Activated T-helper 17 cell treated with anti-CD3 and anti-CD28 coated beads, Interleukin-2, amount 50 U/mL, for 72 hours (primary cell): ENCODE measurements around the gene PLEKHG3. TPM values are rescaled to one million over a fixed set of nuclear protein-coding genes. Genes with fewer than 3 reads are reported as not detected.

ENCODE experiments used
- ATAC-seq: fragments of 150-1000 bp; cut with Tn5 transposase; replicated peaks from 2 replicates; pipeline ENCODE4 v1.10.0; 2021; ENCODE audit warnings: mild to moderate bottlenecking, moderate library complexity
- H3K27ac Mint-ChIP-seq: one replicate; pipeline ENCODE4 v1.8.0; 2022; ENCODE audit warnings: mixed read lengths
- H3K27me3 Mint-ChIP-seq: one replicate; pipeline ENCODE4 v1.8.0; 2022; ENCODE audit warnings: mixed read lengths
- H3K36me3 Mint-ChIP-seq: one replicate; pipeline ENCODE4 v1.8.0; 2022; ENCODE audit warnings: low read depth, mild to moderate bottlenecking, mixed read lengths
- H3K4me1 Mint-ChIP-seq: one replicate; pipeline ENCODE4 v1.8.0; 2022; ENCODE audit warnings: mixed read lengths
- H3K4me3 Mint-ChIP-seq: one replicate; pipeline ENCODE4 v1.8.0; 2022; ENCODE audit warnings: mild to moderate bottlenecking, mixed read lengths
- H3K9me3 Mint-ChIP-seq: one replicate; pipeline ENCODE4 v1.8.0; 2022; ENCODE audit warnings: mixed read lengths
- total RNA-seq, 2 donors: library from RNA; stranded (reverse); gene quantifications; one replicate each; pipeline ENCODE4 v1.2.3, GENCODE V29; 2022

Gene PLEKHG3
- total RNA-seq, 2 donors from 2014 or later = 17.2 to 19.2 TPM

- H3K4me3 Mint-ChIP-seq = no peak overlapping the region
- no peaks in the 10 kb centered on the region for H3K9me3 Mint-ChIP-seq
- peaks cover 12% of the 10 kb centered on the region for H3K4me1 Mint-ChIP-seq
- H3K27me3 Mint-ChIP-seq = no peaks in the 10 kb centered on the region
- no peaks in the 10 kb centered on the region for H3K36me3 Mint-ChIP-seq
- no peak for ATAC-seq
- no peak overlapping the region for H3K27ac Mint-ChIP-seq
These were observed 10.4 kb upstream of the PLEKHG3 start for GRCh38 chr14:64693810-64694165.

GRCh38 chr14:64695071-64695470 is 9.2 kb upstream of the PLEKHG3 start:
- no peak for ATAC-seq
- Mint-ChIP-seq H3K27me3 (no peaks in the 10 kb centered on the region), H3K4me3 (no peak overlapping the region), H3K4me1 (peaks cover 7% of the 10 kb centered on the region), H3K36me3 (no peaks in the 10 kb centered on the region), H3K27ac (no peak overlapping the region), H3K9me3 (no peaks in the 10 kb centered on the region)

- ATAC-seq = no peak
- Mint-ChIP-seq H3K27me3 (no peaks in the 10 kb centered on the region), H3K4me1 (peaks cover 7% of the 10 kb centered on the region), H3K4me3 (no peak overlapping the region), H3K27ac (no peak overlapping the region), H3K36me3 (no peaks in the 10 kb centered on the region), H3K9me3 (no peaks in the 10 kb centered on the region)
These were observed 7.8 kb upstream of the PLEKHG3 start for GRCh38 chr14:64696355-64696857.

- Mint-ChIP-seq H3K27me3 (no peaks in the 10 kb centered on the region), H3K9me3 (no peaks in the 10 kb centered on the region), H3K4me3 (peak overlapping the region; percentile 49), H3K4me1 (peaks cover 23% of the 10 kb centered on the region), H3K27ac (peak overlapping the region; percentile 72), H3K36me3 (no peaks in the 10 kb centered on the region)
- ATAC-seq = peak; percentile 80
These were observed 5.3 kb upstream of the PLEKHG3 start for GRCh38 chr14:64698903-64699302.

GRCh38 chr14:64700290-64700689 is 3.9 kb upstream of the PLEKHG3 start:
- Mint-ChIP-seq H3K4me1 (peaks cover 23% of the 10 kb centered on the region), H3K36me3 (no peaks in the 10 kb centered on the region), H3K9me3 (no peaks in the 10 kb centered on the region), H3K27me3 (no peaks in the 10 kb centered on the region), H3K4me3 (no peak overlapping the region), H3K27ac (no peak overlapping the region)
- no peak for ATAC-seq

- H3K27me3 Mint-ChIP-seq = no peaks in the 10 kb centered on the region
- no peaks in the 10 kb centered on the region for H3K9me3 Mint-ChIP-seq
- no peak overlapping the region for H3K4me3 Mint-ChIP-seq
- no peak overlapping the region for H3K27ac Mint-ChIP-seq
- no peak for ATAC-seq
- no peaks in the 10 kb centered on the region for H3K36me3 Mint-ChIP-seq
- peaks cover 27% of the 10 kb centered on the region for H3K4me1 Mint-ChIP-seq
These were observed 3.3 kb upstream of the PLEKHG3 start for GRCh38 chr14:64700894-64701293.

GRCh38 chr14:64701660-64702059 is 2.6 kb upstream of the PLEKHG3 start:
- Mint-ChIP-seq H3K27ac (no peak overlapping the region), H3K27me3 (no peaks in the 10 kb centered on the region), H3K4me3 (no peak overlapping the region), H3K36me3 (no peaks in the 10 kb centered on the region), H3K9me3 (no peaks in the 10 kb centered on the region), H3K4me1 (peaks cover 30% of the 10 kb centered on the region)
- no peak for ATAC-seq

- Mint-ChIP-seq H3K27ac (peak overlapping the region; percentile 18), H3K36me3 (no peaks in the 10 kb centered on the region), H3K4me1 (peaks cover 39% of the 10 kb centered on the region), H3K27me3 (no peaks in the 10 kb centered on the region), H3K9me3 (no peaks in the 10 kb centered on the region), H3K4me3 (peak overlapping the region; percentile 85)
- no peak for ATAC-seq
These were observed 1.5 kb upstream of the PLEKHG3 start for GRCh38 chr14:64702493-64703394.

GRCh38 chr14:64703395-64704142 is 655 bp upstream of the PLEKHG3 start:
- Mint-ChIP-seq H3K4me1 (peaks cover 42% of the 10 kb centered on the region), H3K27ac (peak overlapping the region; percentile 18), H3K4me3 (peak overlapping the region; percentile 85), H3K9me3 (no peaks in the 10 kb centered on the region), H3K27me3 (no peaks in the 10 kb centered on the region), H3K36me3 (no peaks in the 10 kb centered on the region)
- no peak for ATAC-seq

GRCh38 chr14:64704743-64705380 is 638 bp downstream of the PLEKHG3 start:
- H3K4me3 Mint-ChIP-seq = peak overlapping the region; percentile 85
- no peaks in the 10 kb centered on the region for H3K9me3 Mint-ChIP-seq
- H3K4me1 Mint-ChIP-seq = peaks cover 47% of the 10 kb centered on the region
- peak overlapping the region; percentile 72 for H3K27ac Mint-ChIP-seq
- no peaks in the 10 kb centered on the region for H3K36me3 Mint-ChIP-seq
- peak; percentile 14 for ATAC-seq
- H3K27me3 Mint-ChIP-seq = no peaks in the 10 kb centered on the region

GRCh38 chr14:64705381-64706118 is 1.3 kb downstream of the PLEKHG3 start:
- H3K27ac Mint-ChIP-seq = peak overlapping the region; percentile 72
- peaks cover 52% of the 10 kb centered on the region for H3K4me1 Mint-ChIP-seq
- no peaks in the 10 kb centered on the region for H3K9me3 Mint-ChIP-seq
- peak overlapping the region; percentile 85 for H3K4me3 Mint-ChIP-seq
- no peaks in the 10 kb centered on the region for H3K36me3 Mint-ChIP-seq
- peak; percentile 55 for ATAC-seq
- no peaks in the 10 kb centered on the region for H3K27me3 Mint-ChIP-seq

GRCh38 chr14:64706119-64706592 is 1.9 kb downstream of the PLEKHG3 start:
- Mint-ChIP-seq H3K4me3 (peak overlapping the region; percentile 85), H3K27me3 (no peaks in the 10 kb centered on the region), H3K27ac (peak overlapping the region; percentile 72), H3K9me3 (no peaks in the 10 kb centered on the region), H3K36me3 (no peaks in the 10 kb centered on the region), H3K4me1 (peaks cover 52% of the 10 kb centered on the region)
- no peak for ATAC-seq

- H3K36me3 Mint-ChIP-seq = no peaks in the 10 kb centered on the region
- ATAC-seq = no peak
- H3K4me3 Mint-ChIP-seq = peak overlapping the region; percentile 85
- no peaks in the 10 kb centered on the region for H3K27me3 Mint-ChIP-seq
- peaks cover 52% of the 10 kb centered on the region for H3K4me1 Mint-ChIP-seq
- H3K9me3 Mint-ChIP-seq = no peaks in the 10 kb centered on the region
- H3K27ac Mint-ChIP-seq = peak overlapping the region; percentile 84
These were observed 2.5 kb downstream of the PLEKHG3 start for GRCh38 chr14:64706593-64707193.
